NCI-H2196 treated with DMSO at 0.1 percent for 48 hours (cell line): ENCODE measurements around the gene PWWP3B.
"Not testable (repeated sequence)": the region's sequence is repeated elsewhere in the genome, so short reads cannot be mapped to it uniquely, and the experiment has no call there.

Experiments
- DNase-seq: peaks from one replicate; lab custom pipeline; 2025; ENCODE audit not compliant: unreplicated experiment; lab: John Stamatoyannopoulos, UW

PWWP3B gene

GRCh38 chrX:106168107-106168506 lies at the start of gene PWWP3B:
TSS of gene PWWP3B (plus strand) at chrX:106168305. CDS start at chrX:106205433, 37,128 bp downstream.
- DNase-seq, result no peak

DNA sequence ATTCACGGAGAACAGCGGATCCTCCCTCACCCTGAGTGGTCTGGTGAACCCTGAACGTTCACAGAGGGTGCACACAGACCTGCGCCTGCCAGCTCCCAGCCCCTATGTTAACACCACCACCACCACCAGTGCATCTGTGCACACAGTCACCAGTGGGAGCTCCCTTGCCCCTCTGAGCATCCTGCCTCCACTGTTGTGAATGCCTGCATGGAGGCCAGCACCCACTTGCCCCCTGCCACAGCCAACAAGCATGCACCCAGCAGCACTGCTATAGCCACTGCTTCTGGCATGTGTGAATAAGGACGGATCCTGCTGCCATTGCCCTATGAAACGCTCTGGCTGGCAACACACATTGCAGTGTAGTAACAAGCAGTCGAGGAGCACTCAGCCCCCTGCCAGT lies 29.1 kb upstream of the PWWP3B start:
- no peak for DNase-seq

DNA sequence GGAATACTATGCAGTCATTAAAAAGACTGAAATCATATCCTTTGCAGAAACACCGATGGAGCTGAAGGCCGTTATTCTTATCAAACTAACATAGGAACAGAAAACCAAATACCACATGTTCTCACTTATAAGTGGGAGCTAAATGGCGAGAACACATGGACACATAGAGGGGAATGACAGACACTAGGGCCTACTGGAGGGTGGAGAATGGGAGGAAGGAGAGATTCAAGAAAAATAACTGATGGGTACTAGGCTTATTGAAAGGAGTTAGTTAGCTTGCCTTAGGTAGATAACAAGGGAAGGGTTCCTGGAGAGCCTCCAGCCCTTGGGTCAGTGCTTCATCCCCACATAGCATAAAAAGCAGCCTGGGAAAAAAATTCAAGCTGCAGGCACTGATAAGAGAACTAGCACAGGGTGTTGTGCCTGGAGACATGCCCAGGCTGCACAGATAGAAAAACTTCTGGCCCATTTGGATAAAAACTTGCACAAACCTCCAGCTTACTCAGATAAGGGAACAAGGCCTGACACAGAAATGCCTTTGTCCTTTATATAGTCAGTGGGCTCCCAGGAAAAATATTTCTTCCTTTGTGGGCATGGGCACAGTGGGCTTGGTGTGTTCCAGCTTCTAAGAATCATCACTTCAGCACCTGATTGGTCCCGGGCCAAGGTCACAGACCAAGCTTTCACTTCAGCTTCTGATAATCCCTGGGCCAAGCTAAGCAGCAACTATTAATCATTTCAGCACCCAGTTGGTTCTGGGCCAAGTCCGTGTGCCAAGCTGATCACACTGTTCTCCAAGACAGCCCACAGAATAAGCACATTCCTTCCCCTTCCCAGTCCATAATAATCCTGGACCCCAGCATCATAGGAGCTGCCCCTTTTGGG lies 23.1 kb upstream of the PWWP3B start:
- DNase-seq, result no peak

- no peak for DNase-seq
These were observed 17.4 kb upstream of the PWWP3B start for GRCh38 chrX:106150701-106151100.

- no peak for DNase-seq
These were observed 8.2 kb upstream of the PWWP3B start for GRCh38 chrX:106159861-106160282.

DNA sequence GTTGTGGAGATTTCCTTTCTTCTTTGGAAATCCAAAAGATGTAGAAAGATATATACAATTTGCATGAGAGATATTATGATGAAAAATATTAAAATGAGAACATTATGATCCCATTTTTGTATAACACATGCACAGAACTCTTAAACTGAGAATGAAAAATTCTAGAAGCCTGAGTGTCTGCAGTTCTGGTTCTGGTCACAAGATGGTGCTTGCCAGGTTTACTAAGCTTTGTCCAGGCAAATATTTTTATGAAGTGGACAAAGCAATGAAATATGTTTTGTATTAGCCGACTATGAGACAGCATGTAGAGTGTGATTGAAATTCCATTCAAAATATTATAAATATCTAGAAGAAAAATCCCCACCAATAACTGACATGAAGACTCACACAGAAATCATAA lies 2.2 kb downstream of the PWWP3B start:
- DNase-seq, result no peak

DNA sequence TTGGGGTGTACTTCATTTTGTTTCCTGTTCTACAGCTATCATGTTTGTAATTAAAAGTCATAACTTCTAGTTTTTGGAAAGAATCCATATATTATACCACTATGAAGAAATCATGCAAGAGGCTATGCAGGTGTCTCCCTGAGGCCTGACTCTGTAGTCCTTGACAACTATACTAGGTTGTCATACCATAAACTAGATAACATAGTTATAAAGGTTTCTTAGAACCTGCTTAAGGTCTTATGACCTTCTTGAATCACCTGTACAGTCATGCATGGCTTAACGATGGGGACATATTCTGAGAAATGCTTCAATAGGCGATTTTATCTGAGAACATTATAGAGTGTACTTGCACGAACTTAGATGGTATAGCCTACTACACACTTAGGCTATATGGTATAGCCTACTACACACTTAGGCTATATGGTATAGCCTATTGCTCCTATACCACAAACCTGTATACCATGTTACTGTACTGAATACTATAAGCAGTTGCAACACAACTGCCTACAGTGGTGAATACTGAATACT lies 3.3 kb downstream of the PWWP3B start:
- no peak for DNase-seq

DNA sequence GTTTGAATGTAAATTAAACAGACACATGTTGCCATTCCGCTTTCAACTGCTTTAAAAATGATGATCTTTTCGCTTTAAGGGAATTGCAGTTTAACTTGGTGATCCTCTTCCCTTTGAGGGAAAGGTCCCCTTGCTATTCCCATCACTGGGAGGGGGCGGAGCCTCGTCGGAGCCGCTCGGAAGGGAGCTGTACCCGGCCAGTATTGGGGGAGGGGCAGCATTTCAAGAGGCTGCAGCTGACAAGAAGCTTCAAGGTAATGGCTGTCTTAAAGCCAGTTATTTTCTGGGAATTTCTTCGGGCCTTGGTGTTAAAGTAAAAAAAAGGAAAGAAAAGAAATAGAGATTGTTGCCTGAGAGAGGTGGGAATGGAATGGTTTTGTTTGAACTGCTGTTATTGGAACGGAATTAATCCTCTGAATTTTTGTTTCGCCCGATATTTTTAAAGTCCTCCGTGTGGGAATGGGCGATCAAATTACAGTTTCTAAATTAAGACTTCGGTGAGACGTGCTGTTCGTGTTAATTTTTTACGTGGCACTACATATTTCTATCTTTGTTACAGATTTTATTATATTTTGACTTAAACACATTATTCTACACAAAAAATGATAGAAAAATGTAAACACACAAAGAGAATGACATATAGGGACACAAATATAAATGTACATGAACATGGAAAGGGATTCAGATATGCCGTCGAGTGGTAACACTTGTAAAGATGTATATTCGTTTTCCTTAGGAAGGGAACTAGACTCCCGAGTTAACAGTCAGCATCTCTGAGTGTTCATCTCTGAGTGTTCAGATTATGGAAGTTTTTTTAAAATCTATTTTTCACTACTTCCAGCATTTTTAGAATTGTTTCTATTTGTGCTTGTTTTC lies 9.2 kb downstream of the PWWP3B start:
- no peak for DNase-seq

GRCh38 chrX:106177982-106178321 lies 9.8 kb downstream of the PWWP3B start:
- no peak for DNase-seq

DNA sequence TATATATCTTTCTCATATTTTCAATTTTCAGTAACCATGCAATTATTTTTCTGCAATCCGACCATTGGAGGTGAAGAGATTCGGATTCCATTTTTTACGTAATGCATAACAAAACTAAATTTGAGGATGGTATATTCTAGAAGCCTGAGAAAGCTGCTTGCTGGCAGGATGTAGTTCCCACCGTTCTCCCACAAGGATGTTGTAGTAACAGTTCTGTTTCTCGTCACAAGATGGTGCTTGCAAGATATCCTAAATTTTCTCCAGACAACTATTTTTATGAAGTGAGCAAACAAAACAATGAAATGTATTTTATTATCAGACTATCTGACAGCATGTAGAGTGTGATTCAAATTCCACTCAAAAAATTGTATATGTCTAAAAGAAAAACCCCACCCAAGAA lies 10.7 kb downstream of the PWWP3B start:
- no peak for DNase-seq

DNA sequence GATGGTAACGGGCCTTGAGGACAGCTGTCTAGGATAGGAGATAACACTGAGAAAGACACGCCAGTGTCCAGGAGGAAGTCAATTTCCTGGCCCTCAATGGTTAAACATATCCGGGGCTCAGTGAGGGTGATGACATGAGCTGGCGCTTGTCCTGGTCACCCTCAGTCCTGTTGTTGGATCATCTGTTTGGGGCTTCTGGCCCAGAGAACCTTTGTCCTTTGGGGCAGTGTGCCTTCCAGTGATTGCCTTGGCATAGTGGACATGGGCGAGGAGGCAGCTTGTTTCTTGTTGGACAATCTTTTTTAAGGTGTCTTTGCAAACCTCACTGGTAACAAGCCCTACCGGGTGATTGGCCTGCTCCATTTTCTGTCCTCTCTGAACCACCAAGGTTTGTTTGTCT lies 15.6 kb downstream of the PWWP3B start:
- not testable (repeated sequence) for DNase-seq

DNA sequence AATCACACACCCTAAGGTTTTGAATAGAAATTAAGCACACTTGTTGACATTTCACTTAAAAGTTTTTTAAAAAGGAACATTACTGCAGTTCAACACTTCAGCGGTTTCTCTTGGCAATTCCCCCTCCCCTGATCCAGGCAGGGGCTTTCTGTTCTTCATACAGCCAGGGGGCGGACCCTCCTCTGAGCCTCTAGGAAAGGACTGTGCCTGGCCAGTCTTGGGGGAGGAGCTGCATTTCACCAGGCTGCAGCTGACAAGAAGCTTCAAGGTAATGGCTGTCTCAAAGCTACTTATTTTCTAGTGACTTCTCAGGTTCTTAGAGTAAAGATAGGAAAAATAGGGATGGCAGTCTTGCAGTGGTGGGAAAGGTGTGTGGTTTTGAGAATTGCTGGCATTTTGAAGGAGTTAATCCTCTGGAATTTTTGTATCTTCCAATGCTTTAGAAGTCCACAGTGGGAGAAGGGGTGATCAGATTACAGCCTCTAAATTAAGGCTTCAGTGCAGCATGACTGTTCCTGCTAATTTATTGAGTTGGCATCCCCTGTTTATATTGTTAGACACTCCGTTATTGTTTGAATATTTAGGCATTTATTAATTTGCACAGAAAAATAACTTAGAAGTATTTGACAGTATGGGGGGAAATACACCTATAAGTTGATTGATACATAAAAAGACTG lies 33.5 kb downstream of the PWWP3B start:
- DNase-seq, result no peak

DNA sequence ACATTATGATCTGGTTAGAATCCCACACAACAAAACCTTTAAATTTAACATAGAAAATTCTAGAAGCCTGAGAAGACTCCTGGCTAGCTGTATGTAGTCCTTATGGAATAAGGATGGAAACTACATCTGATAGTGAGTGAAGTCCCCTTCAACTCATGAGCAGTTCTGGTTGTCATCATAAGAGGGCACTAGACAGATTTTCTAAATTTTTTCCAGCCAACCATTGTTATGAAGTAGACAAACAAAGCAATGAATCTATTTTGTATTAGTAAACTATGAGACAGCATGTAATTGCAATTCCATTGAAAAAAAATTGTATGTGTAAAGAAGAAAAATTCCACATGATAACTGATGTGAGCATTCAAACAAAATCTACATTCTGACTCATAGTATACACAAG lies 35.2 kb downstream of the PWWP3B start:
- no peak for DNase-seq

GRCh38 chrX:106208154-106208553 lies 40.0 kb downstream of the PWWP3B start:
- no peak for DNase-seq
